Fibroblast of pulmonary artery (primary cell): ENCODE measurements around the gene C16orf54.
"Not testable (repeated sequence)": the region's sequence is repeated elsewhere in the genome, so short reads cannot be mapped to it uniquely, and the experiment has no call there.

Experiments
- DNase-seq: peaks from one replicate; pipeline ENCODE4 v3.0.0-alpha.2; 2010; ENCODE audit warnings: low read depth
- H3K4me3 ChIP-seq: replicated peaks from 2 replicates; pipeline ENCODE4 v1.5.1; 2011; ENCODE audit warnings: low read depth, mild to moderate bottlenecking, control low read depth, low read length, moderate library complexity
- TF ChIP-seq, protein P1 (sequence below): IDR thresholded peaks from 2 replicates; pipeline ENCODE4 v1.5.1; 2011; ENCODE audit warnings: mild to moderate bottlenecking, control low read depth, low read length, inconsistent platforms; ENCODE audit errors: missing control alignments

The C16orf54 gene

DNA sequence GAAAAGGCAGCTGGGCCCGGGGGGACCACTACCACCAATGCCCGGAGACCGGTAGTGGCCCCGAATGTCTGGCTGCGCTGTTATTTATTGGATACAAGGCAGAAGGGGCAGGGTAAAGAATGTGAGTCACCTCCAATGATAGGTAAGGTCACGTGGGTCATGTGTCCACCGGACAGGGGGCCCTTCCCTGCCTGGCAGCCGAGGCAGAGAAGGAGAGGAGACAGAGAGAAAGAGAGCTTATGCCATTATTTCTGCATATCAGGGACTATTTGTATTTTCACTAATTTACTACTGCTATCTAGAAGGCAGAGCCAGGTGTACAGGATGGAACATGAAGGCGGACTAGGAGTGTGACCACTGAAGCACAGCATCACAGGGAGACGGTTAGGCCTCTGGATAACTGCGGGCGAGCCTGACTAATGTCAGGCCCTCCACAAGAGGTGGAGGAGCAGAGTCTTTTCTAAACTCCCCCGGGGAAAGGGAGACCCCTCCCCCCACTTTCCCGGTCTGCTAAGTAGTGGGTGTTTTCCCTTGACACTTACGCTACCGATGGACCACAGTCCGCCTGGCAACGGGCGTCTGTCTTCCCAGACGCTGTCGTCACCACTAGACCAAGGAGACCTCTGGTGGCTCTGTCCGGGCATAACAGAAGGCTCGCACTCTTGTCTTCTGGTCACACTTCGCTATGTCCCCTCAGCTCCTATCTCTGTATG is 24.5 kb downstream of the C16orf54 start:
- not testable (repeated sequence) for H3K4me3 ChIP-seq
- peak; percentile 72 for DNase-seq
- TF ChIP-seq, protein P1, sequence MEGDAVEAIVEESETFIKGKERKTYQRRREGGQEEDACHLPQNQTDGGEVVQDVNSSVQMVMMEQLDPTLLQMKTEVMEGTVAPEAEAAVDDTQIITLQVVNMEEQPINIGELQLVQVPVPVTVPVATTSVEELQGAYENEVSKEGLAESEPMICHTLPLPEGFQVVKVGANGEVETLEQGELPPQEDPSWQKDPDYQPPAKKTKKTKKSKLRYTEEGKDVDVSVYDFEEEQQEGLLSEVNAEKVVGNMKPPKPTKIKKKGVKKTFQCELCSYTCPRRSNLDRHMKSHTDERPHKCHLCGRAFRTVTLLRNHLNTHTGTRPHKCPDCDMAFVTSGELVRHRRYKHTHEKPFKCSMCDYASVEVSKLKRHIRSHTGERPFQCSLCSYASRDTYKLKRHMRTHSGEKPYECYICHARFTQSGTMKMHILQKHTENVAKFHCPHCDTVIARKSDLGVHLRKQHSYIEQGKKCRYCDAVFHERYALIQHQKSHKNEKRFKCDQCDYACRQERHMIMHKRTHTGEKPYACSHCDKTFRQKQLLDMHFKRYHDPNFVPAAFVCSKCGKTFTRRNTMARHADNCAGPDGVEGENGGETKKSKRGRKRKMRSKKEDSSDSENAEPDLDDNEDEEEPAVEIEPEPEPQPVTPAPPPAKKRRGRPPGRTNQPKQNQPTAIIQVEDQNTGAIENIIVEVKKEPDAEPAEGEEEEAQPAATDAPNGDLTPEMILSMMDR = peak; percentile 52

DNA sequence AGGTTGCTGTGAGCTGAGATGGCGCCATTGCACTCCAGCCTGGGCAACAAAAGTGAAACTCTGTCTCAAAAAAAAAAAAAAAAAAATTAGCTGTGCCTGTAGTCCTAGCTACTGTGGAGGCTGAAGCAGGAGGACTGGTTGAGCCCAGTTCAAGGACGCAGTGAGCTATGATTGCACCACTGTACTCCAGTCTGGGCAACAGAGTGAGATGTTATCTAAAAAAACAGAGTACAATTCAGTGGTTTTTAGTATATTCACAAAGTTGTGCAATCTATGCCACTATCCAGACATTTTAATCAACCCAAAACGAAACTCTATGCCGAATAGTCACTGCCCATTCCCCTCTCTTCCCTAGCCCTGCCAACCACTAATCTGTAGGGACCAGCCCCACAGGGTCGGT is 25.1 kb downstream of the C16orf54 start:
- H3K4me3 ChIP-seq = no peak overlapping the region
- DNase-seq = peak; percentile 22
- TF ChIP-seq, protein P1 = no peak

DNA sequence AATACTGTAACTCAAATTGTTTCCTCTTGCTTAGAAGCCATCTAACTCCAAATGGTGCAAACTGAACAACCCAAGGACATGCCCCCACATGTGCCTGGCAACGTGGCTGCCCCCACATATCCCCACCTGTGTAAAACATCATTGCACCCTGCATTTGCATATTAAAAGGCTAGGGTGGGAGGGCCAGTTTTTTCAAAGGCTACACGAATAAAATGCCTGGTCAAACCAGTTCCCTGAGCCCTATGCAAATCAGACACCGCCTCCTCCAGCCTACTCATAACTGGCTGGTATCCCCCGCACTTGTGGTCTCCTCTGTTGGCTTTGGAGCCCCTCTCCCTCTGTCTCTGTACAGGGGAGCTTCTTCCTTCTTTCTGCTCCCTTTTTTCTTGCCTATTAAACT is 26.7 kb downstream of the C16orf54 start:
- no peak overlapping the region for H3K4me3 ChIP-seq
- no peak for DNase-seq
- TF ChIP-seq, protein P1 = no peak

DNA sequence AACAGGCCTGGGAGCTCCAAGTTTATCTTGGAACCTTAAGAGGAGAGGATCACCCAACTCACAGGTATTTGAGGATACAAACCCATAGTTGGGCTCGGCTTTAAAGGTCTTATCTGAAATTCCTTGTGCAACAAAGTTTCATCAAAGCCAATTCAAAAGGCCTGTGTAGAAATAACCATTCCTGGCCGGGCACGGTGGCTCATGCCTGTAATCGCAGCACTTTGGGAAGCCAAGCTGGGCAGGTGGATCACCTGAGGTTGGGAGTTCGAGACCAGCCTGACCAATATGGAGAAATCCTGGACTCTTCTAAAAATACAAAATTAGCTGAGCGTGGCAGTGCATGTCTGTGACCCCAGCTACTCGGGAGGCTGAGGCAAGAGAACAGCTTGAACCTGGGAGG is 28.7 kb downstream of the C16orf54 start:
- TF ChIP-seq, protein P1 = no peak
- H3K4me3 ChIP-seq = no peak overlapping the region
- no peak for DNase-seq

DNA sequence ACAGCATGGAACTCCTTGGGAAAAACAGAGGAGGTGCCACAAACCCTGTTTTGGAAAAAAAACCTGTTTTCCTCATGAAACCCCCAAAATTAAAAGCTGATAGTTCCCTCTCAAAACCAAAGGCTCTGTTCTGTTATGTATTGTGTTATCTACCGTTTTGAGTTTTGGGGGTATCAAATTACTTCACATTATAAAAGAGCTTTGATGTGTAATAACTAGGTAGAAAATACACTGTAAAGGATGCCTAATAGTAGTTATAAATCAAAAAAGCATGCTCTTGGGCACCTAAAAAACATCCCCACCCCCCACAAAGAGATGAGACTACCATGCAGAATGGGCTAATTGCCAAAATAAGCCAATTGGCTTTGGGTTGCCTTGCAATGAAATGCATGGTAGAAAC is 30.8 kb downstream of the C16orf54 start:
- H3K4me3 ChIP-seq = no peak overlapping the region
- DNase-seq = no peak
- TF ChIP-seq, protein P1 = no peak

DNA sequence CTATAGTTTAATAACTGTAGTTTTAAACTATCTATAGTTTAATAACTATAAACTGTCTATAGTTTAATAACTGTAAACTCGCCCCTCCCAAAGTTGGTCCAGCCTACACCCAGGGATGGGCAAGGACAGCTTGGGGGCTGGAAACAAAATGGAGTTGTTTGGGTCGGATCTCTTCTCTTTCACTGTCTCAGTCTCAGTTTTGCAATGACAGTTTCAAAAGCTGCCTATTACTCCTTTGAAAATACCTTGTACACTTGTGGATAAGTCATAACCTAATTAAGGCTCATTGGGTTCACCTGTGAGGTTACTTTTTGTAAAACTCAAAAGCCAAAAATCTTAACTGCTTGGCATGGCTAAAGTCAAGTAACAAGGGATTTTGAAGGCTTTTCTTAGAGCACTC is 31.4 kb downstream of the C16orf54 start:
- no peak for DNase-seq
- TF ChIP-seq, protein P1 = no peak
- no peak overlapping the region for H3K4me3 ChIP-seq

DNA sequence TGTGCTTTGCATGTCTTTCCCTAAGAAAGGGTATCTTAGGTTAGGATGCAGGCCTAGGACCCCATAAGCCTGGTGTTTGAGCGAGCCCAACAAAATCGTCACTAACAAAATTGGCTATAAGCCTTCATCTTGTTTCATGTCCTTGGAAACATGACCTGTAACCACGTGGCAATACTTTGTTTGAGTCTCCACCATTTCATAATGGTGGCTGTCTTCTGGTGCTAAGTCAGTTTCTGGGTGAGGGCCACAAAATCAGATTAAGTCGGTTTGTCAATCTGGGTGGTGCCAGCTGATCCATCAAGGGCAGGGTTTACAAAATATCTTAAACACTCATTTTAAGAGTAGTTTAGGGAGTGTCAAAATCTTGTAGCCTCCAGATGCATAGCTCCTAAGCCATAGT is 33.0 kb downstream of the C16orf54 start:
- DNase-seq = no peak
- TF ChIP-seq, protein P1 = no peak
- H3K4me3 ChIP-seq = no peak overlapping the region
